GM18520 (cell line): ENCODE data around the gene LCA5.
"Not testable (repeated sequence)": the region's sequence is repeated elsewhere in the genome, so short reads cannot be mapped to it uniquely, and the experiment has no call there.

Source experiments
- ATAC-seq: cut with Tn5 transposase; IDR thresholded peaks from one replicate; pipeline ENCODE4 v1.9.1; 2021; ENCODE audit not compliant: unreplicated experiment

The LCA5 gene

GRCh38 chr6:79468116-79468515 lies 69.1 kb downstream of the LCA5 start:
- no peak for ATAC-seq

GRCh38 chr6:79467716-79468115 lies 69.5 kb downstream of the LCA5 start:
- no peak for ATAC-seq

GRCh38 chr6:79466207-79466834 lies 70.9 kb downstream of the LCA5 start:
- no peak for ATAC-seq

GRCh38 chr6:79465381-79465780 lies 71.8 kb downstream of the LCA5 start:
- no peak for ATAC-seq

- ATAC-seq, result no peak
These were observed 73.6 kb downstream of the LCA5 start for GRCh38 chr6:79463621-79464050.

GRCh38 chr6:79461205-79461604 lies 76.0 kb downstream of the LCA5 start:
- ATAC-seq, result no peak

- ATAC-seq, result no peak
These were observed 81.8 kb downstream of the LCA5 start for GRCh38 chr6:79455446-79455845.

- no peak for ATAC-seq
These were observed 83.6 kb downstream of the LCA5 start for GRCh38 chr6:79453558-79454042.

GRCh38 chr6:79450984-79451383 lies 86.2 kb downstream of the LCA5 start:
- ATAC-seq, result no peak

- no peak for ATAC-seq
These were observed 91.2 kb downstream of the LCA5 start for GRCh38 chr6:79446006-79446405.

- not testable (repeated sequence) for ATAC-seq
These were observed 93.4 kb downstream of the LCA5 start for GRCh38 chr6:79443876-79444275.

GRCh38 chr6:79441192-79441591 lies 96.0 kb downstream of the LCA5 start:
- no peak for ATAC-seq

- ATAC-seq, result no peak
These were observed 96.6 kb downstream of the LCA5 start for GRCh38 chr6:79440598-79440997.

- no peak for ATAC-seq
These were observed 99.2 kb downstream of the LCA5 start for GRCh38 chr6:79438030-79438429.

- ATAC-seq, result no peak
These were observed 101.0 kb downstream of the LCA5 start for GRCh38 chr6:79436241-79436640.

GRCh38 chr6:79435746-79436145 lies 101.5 kb downstream of the LCA5 start:
- no peak for ATAC-seq
